HepG2 (cell line): ENCODE results near the gene TM4SF1. TPM values are rescaled to one million over a fixed set of nuclear protein-coding genes. Genes with fewer than 3 reads are reported as not detected.

Experiments used
- ASH2L ChIP-seq: fragments of 300-600, 200-600 bp; sonication (generic); IDR thresholded peaks from 2 replicates; pipeline ENCODE4 v1.7.0; 2017; ENCODE audit warnings: low read depth, mild to moderate bottlenecking, moderate library complexity, mixed read lengths, low read length; ENCODE audit not compliant: insufficient read length
- ATM ChIP-seq: fragments of 450-650 bp; IDR thresholded peaks from 2 replicates; pipeline ENCODE4 v1.7.1; 2017; ENCODE audit warnings: mild to moderate bottlenecking, borderline replicate concordance
- CEBPZ ChIP-seq: IDR thresholded peaks from 2 replicates; pipeline ENCODE4 v1.6.1; 2012; ENCODE audit warnings: low read length, improper control_type of control experiment
- GTF2F1 ChIP-seq: fragments of 150-350 bp; IDR thresholded peaks from 2 replicates; pipeline ENCODE4 v1.6.1; 2014; ENCODE audit warnings: low read length
- HBP1 ChIP-seq: IDR thresholded peaks from 2 replicates; pipeline ENCODE4 v1.6.1; 2016; ENCODE audit warnings: low read depth, control low read depth
- HNF4A ChIP-seq: sonication (generic); formaldehyde crosslinking; IDR thresholded peaks from 2 replicates; pipeline ENCODE4 v1.4.0; 2020; ENCODE audit warnings: missing genetic modification reagents
- NR0B2 ChIP-seq: sonication (generic); formaldehyde crosslinking; IDR thresholded peaks from 2 replicates; pipeline ENCODE4 v1.4.0; 2020; ENCODE audit warnings: mild to moderate bottlenecking, missing genetic modification reagents
- PCBP1 ChIP-seq: fragments of 200-400 bp; formaldehyde crosslinking; IDR thresholded peaks from 2 replicates; pipeline ENCODE4 v1.6.1; 2017; ENCODE audit warnings: mild to moderate bottlenecking, low read depth, low read length, borderline replicate concordance
- SIN3A ChIP-seq: IDR thresholded peaks from 2 replicates; pipeline ENCODE4 v1.6.1; 2011; ENCODE audit warnings: low read depth, mild to moderate bottlenecking, control low read depth, low read length, borderline replicate concordance
- SRSF1 ChIP-seq: fragments of 200-400 bp; formaldehyde crosslinking; optimal IDR thresholded peaks from 2 replicates; pipeline ENCODE3; 2017; ENCODE audit warnings: mild to moderate bottlenecking, low read depth, low read length, moderate library complexity
- SUZ12 ChIP-seq: fragments of 150-350 bp; IDR thresholded peaks from 2 replicates; pipeline ENCODE4 v1.6.1; 2014; ENCODE audit warnings: low read depth, low read length
- TARDBP ChIP-seq: sonication (generic); formaldehyde crosslinking; IDR thresholded peaks from 2 replicates; pipeline ENCODE4 v1.8.0; 2022; ENCODE audit warnings: mild to moderate bottlenecking, missing genetic modification reagents
- ZBED4 ChIP-seq: sonication (generic); formaldehyde crosslinking; IDR thresholded peaks from 2 replicates; pipeline ENCODE4 v1.4.0; 2020; ENCODE audit warnings: missing genetic modification reagents, borderline replicate concordance
- ZFP91 ChIP-seq: sonication (generic); formaldehyde crosslinking; IDR thresholded peaks from 2 replicates; pipeline ENCODE4 v1.9.0; 2022; ENCODE audit warnings: missing genetic modification reagents, mild to moderate bottlenecking, borderline replicate concordance
- ZMYM4 ChIP-seq: sonication (generic); formaldehyde crosslinking; IDR thresholded peaks from 2 replicates; pipeline ENCODE4 v1.8.1; 2023; ENCODE audit warnings: mild to moderate bottlenecking, missing genetic modification reagents
- ZNF326 ChIP-seq: sonication (generic); formaldehyde crosslinking; IDR thresholded peaks from 2 replicates; pipeline ENCODE4 v1.4.0; 2020; ENCODE audit warnings: missing genetic modification reagents, borderline replicate concordance
- ZNF496 ChIP-seq: sonication (generic); formaldehyde crosslinking; IDR thresholded peaks from 2 replicates; pipeline ENCODE4 v1.8.1; 2023; ENCODE audit warnings: mild to moderate bottlenecking, moderate library complexity, missing genetic modification reagents; ENCODE audit not compliant: insufficient replicate concordance
- polyA plus RNA-seq, 8 experiments: library from polyadenylated mRNA; depleted of rRNA in 3 of 8; stranded (reverse) in 7 of 8; unstranded in 1 of 8; fragments of >200 nt; fragmentation: Illumina TruSeq in 4 of 8; extraction: Trizol in 4 of 8; gene quantifications; 2 replicates each; pipeline versions ENCODE4 v1.2.1 to v1.2.3, GENCODE V29; 2011 to 2016; ENCODE audit warnings: low read depth in 4 of 8, missing spikeins in 1 of 8, mixed read lengths in 1 of 8; ENCODE audit not compliant: insufficient read depth in 1 of 8
- total RNA-seq, 5 experiments: library from RNA; depleted of rRNA; stranded (reverse); fragments of >200 nt; fragmentation: Illumina TruSeq; extraction: Trizol; gene quantifications; 2 replicates each; pipeline ENCODE4 v1.2.3, GENCODE V29; 2016; ENCODE audit warnings: low read depth in 1 of 5

The TM4SF1 gene
- total and polyA plus RNA-seq, 2 of the 13 experiments (the other 11 are each of a cell fraction or from before 2014, with no cell fraction given) = 431 to 1,359 TPM

- TF ChIP-seq CEBPZ (no peak), ZMYM4 (CRISPR knock-in tag) (peak; percentile 89), ZNF326 (no peak), GTF2F1 (peak; percentile 88), SIN3A (peak; percentile 88; the same call in 1 of the 2 replicates), ZBED4 (CRISPR knock-in tag) (no peak), ASH2L (peak; percentile 29), ATM (no peak), HNF4A (CRISPR knock-in tag) (peak; percentile 46), PCBP1 (no peak), HBP1 (0 out of 2 replicates have a peak, but pooled peaks have one; percentile 60), TARDBP (CRISPR knock-in tag) (peak; percentile 80; the same call in 1 of the 2 replicates), ZFP91 (peak; percentile 54; the same call in 1 of the 2 replicates), SUZ12 (no peak), NR0B2 (no peak), ZNF496 (CRISPR knock-in tag) (no peak), SRSF1 (no peak)
Observed at GRCh38 chr3:149377408-149378364, at the start of gene TM4SF1 (continued).
